Stimulated activated naive CD8-positive, alpha-beta T cell treated with anti-CD3 and anti-CD28 coated beads, Interleukin-15, Interleukin-2, amounts not matched to agents 100 ng/mL and 50 ng/mL, for 24 hours (primary cell): ENCODE results near the gene MYL6B.
A peak's percentile ranks its signal among the peaks of the same experiment; 100 is the strongest.
"Not testable (repeated sequence)": the region's sequence is repeated elsewhere in the genome, so short reads cannot be mapped to it uniquely, and the experiment has no call there.

Experiments used
- H3K27ac Mint-ChIP-seq: one replicate; pipeline ENCODE4 v1.8.0; 2021; ENCODE audit warnings: mild to moderate bottlenecking, mixed read lengths
- H3K27me3 Mint-ChIP-seq: one replicate; pipeline ENCODE4 v1.8.0; 2021; ENCODE audit warnings: mixed read lengths
- H3K36me3 Mint-ChIP-seq: one replicate; pipeline ENCODE4 v1.8.0; 2021; ENCODE audit warnings: low read depth, mixed read lengths
- H3K4me1 Mint-ChIP-seq: one replicate; pipeline ENCODE4 v1.8.0; 2021; ENCODE audit warnings: low read depth, mixed read lengths
- H3K4me3 Mint-ChIP-seq: one replicate; pipeline ENCODE4 v1.8.0; 2021; ENCODE audit warnings: mild to moderate bottlenecking, mixed read lengths
- H3K9me3 Mint-ChIP-seq: one replicate; pipeline ENCODE4 v1.8.0; 2021; ENCODE audit warnings: mixed read lengths

MYL6B gene

GRCh38 chr12:56154246-56154771, 1.9 kb downstream of the MYL6B start:
- peaks cover 52% of the 10 kb centered on the region for H3K4me1 Mint-ChIP-seq
- H3K27ac Mint-ChIP-seq: no peak overlapping the region
- H3K27me3 Mint-ChIP-seq: no peaks in the 10 kb centered on the region
- H3K36me3 Mint-ChIP-seq: peaks cover 18% of the 10 kb centered on the region
- no peaks in the 10 kb centered on the region for H3K9me3 Mint-ChIP-seq
- H3K4me3 Mint-ChIP-seq: no peak overlapping the region

- H3K9me3 Mint-ChIP-seq: no peaks in the 10 kb centered on the region
- no peaks in the 10 kb centered on the region for H3K27me3 Mint-ChIP-seq
- H3K4me3 Mint-ChIP-seq: no peak overlapping the region
- H3K4me1 Mint-ChIP-seq: peaks cover 56% of the 10 kb centered on the region
- H3K36me3 Mint-ChIP-seq: peaks cover 24% of the 10 kb centered on the region
- no peak overlapping the region for H3K27ac Mint-ChIP-seq
These were observed 2.4 kb downstream of the MYL6B start for GRCh38 chr12:56154818-56155217.

- H3K9me3 Mint-ChIP-seq: no peaks in the 10 kb centered on the region
- H3K4me3 Mint-ChIP-seq: no peak overlapping the region
- no peaks in the 10 kb centered on the region for H3K27me3 Mint-ChIP-seq
- peak overlapping the region; percentile 34 for H3K27ac Mint-ChIP-seq
- H3K36me3 Mint-ChIP-seq: peaks cover 29% of the 10 kb centered on the region
- H3K4me1 Mint-ChIP-seq: peaks cover 59% of the 10 kb centered on the region
These were observed 3.0 kb downstream of the MYL6B start for GRCh38 chr12:56155256-56155845.

GRCh38 chr12:56156464-56157200, 4.2 kb downstream of the MYL6B start:
- H3K4me3 Mint-ChIP-seq: peak overlapping the region; percentile 98
- peaks cover 40% of the 10 kb centered on the region for H3K36me3 Mint-ChIP-seq
- H3K9me3 Mint-ChIP-seq, H3K27me3 Mint-ChIP-seq: not testable (repeated sequence)
- peaks cover 59% of the 10 kb centered on the region for H3K4me1 Mint-ChIP-seq
- H3K27ac Mint-ChIP-seq: peak overlapping the region; percentile 88

- H3K36me3 Mint-ChIP-seq: peaks cover 47% of the 10 kb centered on the region
- H3K27ac Mint-ChIP-seq: peak overlapping the region; percentile 88
- H3K27me3 Mint-ChIP-seq: no peaks in the 10 kb centered on the region
- H3K4me1 Mint-ChIP-seq: peaks cover 58% of the 10 kb centered on the region
- peak overlapping the region; percentile 98 for H3K4me3 Mint-ChIP-seq
- H3K9me3 Mint-ChIP-seq: no peaks in the 10 kb centered on the region
These were observed 5.0 kb downstream of the MYL6B start for GRCh38 chr12:56157201-56158028.

GRCh38 chr12:56158029-56158925, 5.9 kb downstream of the MYL6B start, which contains the start of gene MYL6:
TSS of gene MYL6 (plus strand) at chr12:56158359. CDS start at chr12:56158402, 43 bp downstream.
- Mint-ChIP-seq H3K27me3 (no peaks in the 10 kb centered on the region), H3K4me3 (peak within 1 kb of the TSS; percentile 98), H3K36me3 (peaks cover 54% of the 10 kb centered on the region), H3K4me1 (peaks cover 50% of the 10 kb centered on the region), H3K9me3 (no peaks in the 10 kb centered on the region), H3K27ac (peak within 1 kb of the TSS; percentile 88)

GRCh38 chr12:56158926-56159461, 6.6 kb downstream of the MYL6B start:
- Mint-ChIP-seq H3K4me1 (peaks cover 45% of the 10 kb centered on the region), H3K9me3 (no peaks in the 10 kb centered on the region), H3K4me3 (peak overlapping the region; percentile 98), H3K27ac (peak overlapping the region; percentile 88), H3K27me3 (no peaks in the 10 kb centered on the region), H3K36me3 (peaks cover 59% of the 10 kb centered on the region)

- Mint-ChIP-seq H3K4me1 (peaks cover 45% of the 10 kb centered on the region), H3K4me3 (peak overlapping the region; percentile 98), H3K27me3 (no peaks in the 10 kb centered on the region), H3K36me3 (peaks cover 65% of the 10 kb centered on the region), H3K27ac (peak overlapping the region; percentile 88), H3K9me3 (no peaks in the 10 kb centered on the region)
These were observed 7.2 kb downstream of the MYL6B start for GRCh38 chr12:56159482-56160192.

- Mint-ChIP-seq H3K27me3 (no peaks in the 10 kb centered on the region), H3K4me3 (peak overlapping the region; percentile 98), H3K9me3 (no peaks in the 10 kb centered on the region), H3K27ac (peak overlapping the region; percentile 88), H3K4me1 (peaks cover 44% of the 10 kb centered on the region), H3K36me3 (peaks cover 66% of the 10 kb centered on the region)
These were observed 7.9 kb downstream of the MYL6B start for GRCh38 chr12:56160193-56160763.

- peaks cover 66% of the 10 kb centered on the region for H3K36me3 Mint-ChIP-seq
- peak overlapping the region; percentile 88 for H3K27ac Mint-ChIP-seq
- peaks cover 39% of the 10 kb centered on the region for H3K4me1 Mint-ChIP-seq
- no peaks in the 10 kb centered on the region for H3K9me3 Mint-ChIP-seq
- peak overlapping the region; percentile 98 for H3K4me3 Mint-ChIP-seq
- no peaks in the 10 kb centered on the region for H3K27me3 Mint-ChIP-seq
These were observed 8.7 kb downstream of the MYL6B start for GRCh38 chr12:56160894-56161689.

GRCh38 chr12:56161690-56162351, 9.4 kb downstream of the MYL6B start:
- H3K4me1 Mint-ChIP-seq: peaks cover 39% of the 10 kb centered on the region
- peak overlapping the region; percentile 88 for H3K27ac Mint-ChIP-seq
- H3K4me3 Mint-ChIP-seq: peak overlapping the region; percentile 98
- H3K36me3 Mint-ChIP-seq: peaks cover 66% of the 10 kb centered on the region
- H3K27me3 Mint-ChIP-seq: no peaks in the 10 kb centered on the region
- H3K9me3 Mint-ChIP-seq: no peaks in the 10 kb centered on the region
